Stromal cell of bone marrow (primary cell): ENCODE measurements around the gene IVD.

Experiments used
- DNase-seq: peaks from one replicate; pipeline ENCODE4 v3.0.0-alpha.2; 2012; ENCODE audit warnings: low read depth

The IVD gene

DNA sequence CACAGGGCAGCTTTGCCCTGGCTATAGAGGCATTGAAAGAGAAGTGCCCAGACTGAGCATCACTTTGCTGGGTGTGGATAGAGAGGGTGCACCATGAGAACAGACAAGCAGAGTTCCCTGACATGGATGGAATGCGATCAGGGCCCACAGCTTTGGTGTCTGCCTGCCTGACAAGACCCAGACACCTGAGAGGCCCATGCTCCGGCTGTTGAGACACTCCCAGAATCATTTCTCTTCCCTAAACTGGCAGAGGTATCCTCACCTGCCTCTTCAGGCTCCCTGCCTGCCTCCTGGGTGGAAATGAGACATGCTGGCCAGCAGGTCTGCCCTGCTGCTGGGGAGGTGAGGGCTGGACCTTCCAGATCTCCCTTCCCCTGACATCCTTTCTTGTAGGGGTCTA, 54.8 kb downstream of the IVD start:
- no peak for DNase-seq

DNA sequence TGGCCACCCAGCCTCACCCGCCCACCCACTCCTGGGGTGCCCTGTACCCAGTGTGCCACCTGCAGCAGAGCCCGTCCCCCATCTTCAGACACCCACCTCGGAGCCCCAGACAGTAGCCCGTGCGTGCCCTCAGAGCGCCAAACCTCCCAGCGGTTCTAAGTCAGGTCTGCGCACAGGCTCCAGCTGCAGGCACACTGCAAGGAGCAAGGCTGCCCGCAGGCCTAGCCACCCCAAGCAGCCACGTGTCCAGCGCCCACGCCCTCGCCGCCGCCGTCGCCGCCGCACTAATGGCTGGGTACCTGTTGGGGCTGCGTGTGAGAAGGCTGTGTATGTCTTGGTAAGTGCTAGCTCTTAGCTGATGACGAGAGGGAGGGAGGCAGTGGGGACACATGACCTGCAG, 56.4 kb downstream of the IVD start:
- no peak for DNase-seq

DNA sequence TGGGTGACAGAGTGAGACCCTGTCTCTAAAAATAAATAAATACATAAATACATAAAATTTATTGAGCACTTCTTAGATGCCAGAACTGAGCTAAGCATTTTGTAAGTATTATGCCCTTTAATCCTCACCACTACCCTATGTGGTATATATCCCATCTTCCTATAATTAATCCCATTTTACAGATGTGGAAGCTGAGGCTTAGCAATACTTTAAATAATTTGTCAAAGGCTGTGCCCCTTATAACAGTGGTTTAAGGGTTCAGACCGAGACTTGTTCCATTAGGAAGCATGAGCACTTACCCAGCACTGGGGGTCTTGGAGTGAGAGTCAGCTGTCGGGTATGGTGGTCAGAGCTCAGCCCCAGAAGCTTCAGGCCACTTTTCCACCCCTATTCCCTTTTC, 57.7 kb downstream of the IVD start:
- no peak for DNase-seq

DNA sequence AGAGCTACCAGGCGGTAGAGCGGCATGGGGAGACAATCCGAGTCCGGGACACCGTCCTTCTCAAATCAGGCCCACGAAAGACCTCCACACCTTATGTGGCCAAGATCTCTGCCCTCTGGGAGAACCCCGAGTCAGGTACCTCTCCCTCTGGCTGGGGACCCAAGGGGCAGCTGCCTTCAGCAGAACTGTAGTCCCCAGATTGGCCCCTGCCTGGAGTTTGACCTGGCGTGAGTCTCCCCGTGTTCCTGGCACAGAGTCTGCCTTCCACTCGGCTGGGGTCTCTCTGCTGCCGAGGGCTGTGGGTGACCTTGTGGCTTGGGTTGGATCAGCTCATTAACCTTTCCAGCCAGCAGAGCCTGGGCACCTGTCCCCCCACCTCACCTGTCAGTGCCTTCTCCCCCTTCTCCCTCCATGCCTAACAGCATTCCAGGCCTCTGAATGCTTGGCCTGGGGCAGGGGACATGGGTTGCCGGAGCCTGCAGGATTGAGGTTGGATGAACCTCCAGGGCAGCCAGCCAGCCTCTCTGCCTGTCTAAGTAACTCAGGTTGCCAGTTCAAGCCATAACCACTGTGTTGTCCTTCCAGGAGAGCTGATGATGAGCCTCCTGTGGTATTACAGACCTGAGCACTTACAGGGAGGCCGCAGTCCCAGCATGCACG, 58.4 kb downstream of the IVD start:
- DNase-seq: no peak

DNA sequence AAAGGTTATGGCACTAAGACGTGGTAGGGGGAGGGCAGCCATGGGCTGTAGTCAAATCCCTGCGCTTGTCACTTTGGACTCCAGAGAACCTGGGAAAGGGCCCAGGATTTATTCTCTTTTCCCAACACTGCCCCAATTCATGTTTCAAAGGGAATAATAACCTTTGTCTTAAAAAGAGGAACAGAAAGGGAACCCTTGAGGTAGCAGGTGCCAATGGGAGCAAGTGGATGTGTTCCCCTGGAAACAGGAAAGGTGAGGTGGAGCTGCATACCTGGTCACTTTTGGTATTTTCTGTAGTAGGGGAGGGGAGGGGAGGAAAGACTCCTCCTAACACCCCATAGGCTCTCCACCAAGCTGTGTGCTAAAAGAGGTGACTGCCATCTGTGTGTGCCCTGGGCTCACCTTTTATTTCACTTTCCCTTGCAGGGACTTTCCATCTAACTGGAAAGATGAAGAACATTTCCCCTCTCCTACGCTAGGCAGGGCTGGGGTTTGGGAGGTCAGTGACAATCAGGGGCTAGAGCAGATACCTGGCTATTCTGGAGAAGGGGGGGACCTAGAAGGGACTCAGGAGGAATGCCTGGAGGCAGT, 59.1 kb downstream of the IVD start:
- no peak for DNase-seq

- no peak for DNase-seq
Measured at GRCh38 chr15:40465939-40466338, 60.3 kb downstream of the IVD start.

- DNase-seq: no peak
Measured at GRCh38 chr15:40466426-40467260, 61.0 kb downstream of the IVD start.

GRCh38 chr15:40467261-40467615, 61.6 kb downstream of the IVD start:
- no peak for DNase-seq

GRCh38 chr15:40468898-40469331, 63.3 kb downstream of the IVD start:
- DNase-seq: no peak

- DNase-seq: peak; percentile 16
Measured at GRCh38 chr15:40469776-40470390, 64.3 kb downstream of the IVD start.

DNA sequence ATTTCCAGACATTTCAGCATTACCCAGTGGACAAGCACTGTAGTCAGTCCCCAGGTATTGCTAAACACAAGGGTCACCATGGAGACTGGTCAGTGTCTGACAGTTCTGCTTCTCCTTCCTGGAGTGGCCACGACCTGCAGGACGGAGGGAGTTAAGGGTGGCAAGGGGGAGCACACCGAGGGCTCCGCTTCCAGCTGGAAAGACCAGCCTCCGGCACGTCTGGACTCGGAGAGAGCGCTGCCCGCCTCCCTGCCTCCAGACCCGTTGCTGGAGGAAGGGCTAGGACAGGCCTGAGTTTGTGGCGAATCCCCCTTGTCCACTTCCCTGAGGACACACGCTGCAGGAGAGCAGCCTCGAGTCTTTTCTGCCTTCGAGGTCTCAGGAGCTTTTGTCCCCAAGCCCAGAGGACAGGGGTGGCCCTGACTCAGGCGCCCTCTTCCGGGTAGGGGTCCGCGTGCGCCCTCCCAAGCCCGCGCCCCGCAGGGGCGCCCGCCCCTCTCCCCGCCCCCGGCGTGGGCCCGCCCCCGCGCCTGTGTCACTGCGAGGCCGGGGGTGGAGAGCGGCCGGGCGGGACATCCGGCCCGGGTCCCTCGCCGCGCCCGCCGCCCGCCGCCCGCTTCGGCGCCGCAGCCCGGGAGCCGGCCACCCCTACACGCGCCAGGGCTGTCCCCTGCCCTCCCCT, 65.0 kb downstream of the IVD start, which contains the start of gene CHST14:
Gene CHST14, plus strand, starts transcription at position 562 of the 682 bp plus-strand sequence. CDS start 230 bp downstream, outside the sequence.
- DNase-seq: peak; percentile 15
